ENCODE measurements around the gene PSME2. TPM values are rescaled to one million over a fixed set of nuclear protein-coding genes. Genes with fewer than 3 reads are reported as not detected.

PSME2 gene
- 100 to 1,000 TPM; 541 to 558 TPM for total RNA-seq

GRCh38 chr14:24146453-24146977 is at the start of gene PSME2:
PSME2 (minus strand) TSS chr14:24146610; CDS start chr14:24146581, 29 bp downstream.
- H3K4me3 Mint-ChIP-seq: peak within 1 kb of the TSS; percentile 97
- H3K27ac Mint-ChIP-seq: peak within 1 kb of the TSS; percentile 97
- DNase-seq: peak; percentile 97
- H3K27me3 Mint-ChIP-seq: no peaks in the 10 kb centered on the region
- peaks cover 56% of the 10 kb centered on the region for H3K4me1 Mint-ChIP-seq
- H3K36me3 Mint-ChIP-seq: peaks cover 63% of the 10 kb centered on the region
- H3K9me3 Mint-ChIP-seq: no peaks in the 10 kb centered on the region

- DNase-seq: peak; percentile 90
- H3K27me3 Mint-ChIP-seq: no peaks in the 10 kb centered on the region
- peaks cover 41% of the 10 kb centered on the region for H3K36me3 Mint-ChIP-seq
- H3K9me3 Mint-ChIP-seq: peaks cover 1% of the 10 kb centered on the region
- H3K4me1 Mint-ChIP-seq: peaks cover 47% of the 10 kb centered on the region
- H3K27ac Mint-ChIP-seq: peak within 1 kb of the TSS; percentile 96
- peak within 1 kb of the TSS; percentile 96 for H3K4me3 Mint-ChIP-seq
Measured at GRCh38 chr14:24195186-24196070, 49.0 kb upstream of the PSME2 start, which contains the start of gene TM9SF1. TM9SF1 (minus strand) TSS chr14:24195441; CDS start chr14:24195019, 422 bp downstream.

GRCh38 chr14:24194873-24195185 is 48.4 kb upstream of the PSME2 start:
- Mint-ChIP-seq H3K27ac (peak overlapping the region; percentile 96), H3K4me3 (peak overlapping the region; percentile 96), H3K27me3 (no peaks in the 10 kb centered on the region), H3K9me3 (peaks cover 1% of the 10 kb centered on the region), H3K36me3 (peaks cover 36% of the 10 kb centered on the region), H3K4me1 (peaks cover 50% of the 10 kb centered on the region)
- no peak for DNase-seq

- peaks cover 32% of the 10 kb centered on the region for H3K36me3 Mint-ChIP-seq
- peaks cover 53% of the 10 kb centered on the region for H3K4me1 Mint-ChIP-seq
Measured at GRCh38 chr14:24194186-24194872, 47.9 kb upstream of the PSME2 start.

GRCh38 chr14:24192933-24193332 is 46.5 kb upstream of the PSME2 start:
- Mint-ChIP-seq H3K4me1 (peaks cover 48% of the 10 kb centered on the region), H3K36me3 (peaks cover 24% of the 10 kb centered on the region), H3K27me3 (no peaks in the 10 kb centered on the region), H3K4me3 (no peak overlapping the region), H3K27ac (peak overlapping the region; percentile 28), H3K9me3 (no peaks in the 10 kb centered on the region)
- no peak for DNase-seq

More at GRCh38 chr14:24194186-24194872, 47.9 kb upstream of the PSME2 start:
- DNase-seq: no peak
- Mint-ChIP-seq H3K27ac (peak overlapping the region; percentile 96), H3K27me3 (no peaks in the 10 kb centered on the region), H3K4me3 (peak overlapping the region; percentile 96), H3K9me3 (peaks cover 1% of the 10 kb centered on the region)

- H3K4me1 Mint-ChIP-seq: peaks cover 49% of the 10 kb centered on the region
- no peak for DNase-seq
- H3K9me3 Mint-ChIP-seq: no peaks in the 10 kb centered on the region
- H3K4me3 Mint-ChIP-seq: no peak overlapping the region
- no peaks in the 10 kb centered on the region for H3K27me3 Mint-ChIP-seq
- peaks cover 30% of the 10 kb centered on the region for H3K36me3 Mint-ChIP-seq
- no peak overlapping the region for H3K27ac Mint-ChIP-seq
Measured at GRCh38 chr14:24190416-24190815, 44.0 kb upstream of the PSME2 start.

- Mint-ChIP-seq H3K27me3 (no peaks in the 10 kb centered on the region), H3K4me1 (peaks cover 43% of the 10 kb centered on the region), H3K36me3 (peaks cover 28% of the 10 kb centered on the region), H3K27ac (peak overlapping the region; percentile 40), H3K4me3 (peak overlapping the region; percentile 11), H3K9me3 (no peaks in the 10 kb centered on the region)
- DNase-seq: no peak
Measured at GRCh38 chr14:24189460-24189859, 43.0 kb upstream of the PSME2 start.

- DNase-seq: no peak
- peak overlapping the region; percentile 90 for H3K27ac Mint-ChIP-seq
- no peaks in the 10 kb centered on the region for H3K27me3 Mint-ChIP-seq
- peaks cover 38% of the 10 kb centered on the region for H3K4me1 Mint-ChIP-seq
- H3K4me3 Mint-ChIP-seq: peak overlapping the region; percentile 93
- H3K36me3 Mint-ChIP-seq: peaks cover 27% of the 10 kb centered on the region
- H3K9me3 Mint-ChIP-seq: no peaks in the 10 kb centered on the region
Measured at GRCh38 chr14:24189059-24189375, 42.6 kb upstream of the PSME2 start.

GRCh38 chr14:24188251-24189058 is 42.0 kb upstream of the PSME2 start, which contains the start of gene IPO4:
IPO4 (minus strand) TSS chr14:24188816; CDS start chr14:24188787, 29 bp downstream.
- Mint-ChIP-seq H3K27ac (peak within 1 kb of the TSS; percentile 90), H3K36me3 (peaks cover 25% of the 10 kb centered on the region), H3K27me3 (no peaks in the 10 kb centered on the region), H3K9me3 (no peaks in the 10 kb centered on the region), H3K4me1 (peaks cover 37% of the 10 kb centered on the region), H3K4me3 (peak within 1 kb of the TSS; percentile 93)
- DNase-seq: peak; percentile 92

GRCh38 chr14:24187539-24187915 is 41.1 kb upstream of the PSME2 start:
- peak overlapping the region; percentile 93 for H3K4me3 Mint-ChIP-seq

GRCh38 chr14:24186831-24187538 is 40.6 kb upstream of the PSME2 start:
- Mint-ChIP-seq H3K9me3 (no peaks in the 10 kb centered on the region), H3K27me3 (no peaks in the 10 kb centered on the region), H3K36me3 (peaks cover 24% of the 10 kb centered on the region), H3K4me3 (peak overlapping the region; percentile 93), H3K4me1 (peaks cover 32% of the 10 kb centered on the region), H3K27ac (peak overlapping the region; percentile 54)
- no peak for DNase-seq

More at GRCh38 chr14:24187539-24187915, 41.1 kb upstream of the PSME2 start:
- Mint-ChIP-seq H3K4me1 (peaks cover 34% of the 10 kb centered on the region), H3K27me3 (no peaks in the 10 kb centered on the region), H3K9me3 (no peaks in the 10 kb centered on the region), H3K36me3 (peaks cover 24% of the 10 kb centered on the region), H3K27ac (peak overlapping the region; percentile 90)
- no peak for DNase-seq

GRCh38 chr14:24185741-24186140 is 39.3 kb upstream of the PSME2 start:
- no peak for DNase-seq
- H3K4me3 Mint-ChIP-seq: no peak overlapping the region
- H3K36me3 Mint-ChIP-seq: peaks cover 20% of the 10 kb centered on the region
- peaks cover 25% of the 10 kb centered on the region for H3K4me1 Mint-ChIP-seq
- no peaks in the 10 kb centered on the region for H3K9me3 Mint-ChIP-seq
- H3K27ac Mint-ChIP-seq: peak overlapping the region; percentile 50
- no peaks in the 10 kb centered on the region for H3K27me3 Mint-ChIP-seq

GRCh38 chr14:24185026-24185425 is 38.6 kb upstream of the PSME2 start:
- no peaks in the 10 kb centered on the region for H3K9me3 Mint-ChIP-seq
- H3K36me3 Mint-ChIP-seq: peaks cover 20% of the 10 kb centered on the region
- DNase-seq: no peak
- H3K27me3 Mint-ChIP-seq: no peaks in the 10 kb centered on the region
- no peak overlapping the region for H3K4me3 Mint-ChIP-seq
- H3K4me1 Mint-ChIP-seq: peaks cover 22% of the 10 kb centered on the region
- no peak overlapping the region for H3K27ac Mint-ChIP-seq

Data from activated naive CD8-positive, alpha-beta T cell treated with anti-CD3 and anti-CD28 coated beads for 36 hours (primary cell).